ENCODE results near the gene CDKAL1.

DNA sequence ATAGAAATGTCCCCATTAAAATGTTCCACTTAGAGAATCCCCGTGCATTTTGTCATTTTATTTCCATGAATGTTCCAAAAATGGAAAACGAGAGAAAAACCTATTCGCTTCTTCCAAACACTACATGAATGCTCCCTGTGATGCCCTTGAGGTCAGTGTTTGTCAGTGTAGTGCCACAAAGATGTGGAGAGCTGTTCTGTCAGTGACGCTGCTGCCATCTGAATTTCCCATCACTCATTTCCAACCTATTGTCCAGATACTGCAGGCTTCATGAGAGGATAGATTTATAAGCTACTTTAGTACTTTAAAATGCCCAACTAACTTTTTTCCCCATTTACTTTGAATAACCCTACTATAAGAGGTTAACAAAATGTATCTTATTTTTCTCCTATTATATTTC lies 335.8 kb downstream of the CDKAL1 start:
- no peak for TF ChIP-seq PCBP2 (optimal IDR thresholded peaks at IDR 0.05; ENCODE audit: low read depth, low read length, poor library complexity, severe bottlenecking)
- TF ChIP-seq, protein P1, sequence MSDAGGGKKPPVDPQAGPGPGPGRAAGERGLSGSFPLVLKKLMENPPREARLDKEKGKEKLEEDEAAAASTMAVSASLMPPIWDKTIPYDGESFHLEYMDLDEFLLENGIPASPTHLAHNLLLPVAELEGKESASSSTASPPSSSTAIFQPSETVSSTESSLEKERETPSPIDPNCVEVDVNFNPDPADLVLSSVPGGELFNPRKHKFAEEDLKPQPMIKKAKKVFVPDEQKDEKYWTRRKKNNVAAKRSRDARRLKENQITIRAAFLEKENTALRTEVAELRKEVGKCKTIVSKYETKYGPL (CRISPR knock-in tag; IDR thresholded peaks at IDR 0.05), result no peak
- TF ChIP-seq U2AF2 (IDR thresholded peaks at IDR 0.05; ENCODE audit: low read depth, low read length), result no peak
- no peak for TF ChIP-seq TBP (CRISPR knock-in tag; IDR thresholded peaks at IDR 0.05)
